Cortex of kidney (tissue), 1 donor: Measurements from ENCODE around the gene ANKRD33B.
A peak's percentile ranks its signal among the peaks of the same experiment; 100 is the strongest.
"Not testable (repeated sequence)": the region's sequence is repeated elsewhere in the genome, so short reads cannot be mapped to it uniquely, and the experiment has no call there.

Source experiments
- DNase-seq: peaks from one replicate; lab custom pipeline; 2025; lab: John Stamatoyannopoulos, UW

The ANKRD33B gene

DNA sequence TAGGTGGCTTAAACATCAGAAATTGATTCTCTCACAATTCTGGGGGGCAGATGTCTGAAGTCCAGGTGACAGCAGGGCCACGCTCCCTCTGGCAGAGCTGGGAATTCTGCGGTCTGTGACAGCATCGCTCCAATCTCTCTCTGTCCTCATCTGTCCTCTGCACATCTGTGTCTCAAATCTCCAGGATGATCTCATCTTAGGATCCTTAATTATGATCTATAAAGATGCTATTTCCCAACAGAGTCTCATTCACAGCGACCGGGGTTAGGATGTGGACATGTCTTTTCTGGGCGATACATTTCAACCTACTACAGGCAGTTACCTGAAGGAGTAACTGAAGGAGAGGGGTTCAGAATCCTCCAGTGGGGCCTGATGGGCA is 31.4 kb downstream of the ANKRD33B start:
- DNase-seq, result no peak

DNA sequence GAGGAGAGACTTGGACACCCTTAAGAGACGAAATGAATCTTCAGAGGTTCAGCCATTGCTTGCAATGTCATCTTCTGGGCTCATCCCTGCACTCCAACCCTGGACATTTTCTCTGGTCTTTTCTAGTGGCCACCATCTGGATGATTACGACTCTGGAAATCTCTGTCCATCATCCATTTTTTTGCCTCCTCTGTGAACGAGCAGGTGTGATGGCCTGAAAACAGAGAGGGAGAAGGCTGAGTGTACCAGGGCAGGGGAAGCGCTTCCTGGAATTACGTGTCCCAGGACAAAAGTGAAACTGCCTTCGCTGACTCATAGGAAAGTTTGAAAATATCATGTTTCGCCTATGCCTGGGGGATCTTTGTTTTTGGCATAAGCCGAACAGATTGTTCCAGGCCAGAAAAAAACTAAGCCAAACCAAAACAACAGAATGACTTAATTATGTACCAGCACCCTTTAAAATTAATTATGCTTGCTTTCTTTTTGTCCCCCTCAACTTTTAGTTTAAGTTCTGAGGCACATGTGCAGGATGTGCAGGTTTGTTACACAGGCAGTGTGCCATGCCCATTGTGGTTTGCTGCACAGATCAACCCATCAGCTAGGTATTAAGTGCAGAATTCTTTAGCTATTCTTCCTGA is 31.9 kb downstream of the ANKRD33B start:
- no peak for DNase-seq

DNA sequence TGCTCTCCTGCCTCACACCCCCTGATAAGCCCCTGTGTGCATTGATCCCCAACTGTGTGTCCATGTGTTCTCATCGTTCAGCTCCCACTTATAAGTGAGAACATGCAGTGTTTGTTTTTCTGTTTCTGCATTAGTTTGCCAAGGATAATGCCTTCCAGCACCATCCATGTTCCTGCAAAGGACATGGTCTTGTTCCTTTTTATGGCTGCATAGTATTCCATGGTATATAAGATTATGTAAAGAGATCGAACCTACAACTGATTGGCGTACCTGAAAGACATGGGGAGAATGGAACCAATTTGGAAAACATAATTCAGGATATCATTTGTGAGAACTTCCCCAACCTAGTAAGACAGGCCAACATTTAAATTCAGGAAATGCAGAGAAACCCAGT is 32.4 kb downstream of the ANKRD33B start:
- no peak for DNase-seq

DNA sequence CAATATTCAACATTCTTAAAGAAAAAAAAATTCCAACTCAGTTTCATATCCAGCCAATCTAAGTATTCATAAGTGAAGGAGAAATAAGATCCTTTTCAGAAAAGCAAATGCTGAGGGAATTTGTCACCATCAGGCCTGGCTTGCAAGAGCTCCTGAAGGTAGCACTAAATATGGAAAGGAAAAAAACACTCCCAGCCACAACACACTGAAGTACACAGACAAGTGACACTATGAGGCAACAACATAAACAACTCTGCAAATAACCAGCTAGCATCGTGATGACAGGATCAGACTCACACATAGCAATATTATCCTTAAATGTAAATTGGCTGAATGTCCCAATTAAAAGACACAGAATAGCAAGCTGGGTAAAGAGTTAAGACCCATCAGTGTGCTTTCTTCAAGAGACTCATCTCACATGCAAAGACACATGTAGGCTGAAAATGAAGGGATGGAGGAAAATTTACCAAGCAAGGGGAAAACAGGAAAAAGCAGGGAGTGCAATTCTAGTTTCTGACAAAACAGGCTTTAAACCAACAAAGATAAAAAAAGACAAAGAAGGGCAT is 33.1 kb downstream of the ANKRD33B start:
- DNase-seq, result no peak

DNA sequence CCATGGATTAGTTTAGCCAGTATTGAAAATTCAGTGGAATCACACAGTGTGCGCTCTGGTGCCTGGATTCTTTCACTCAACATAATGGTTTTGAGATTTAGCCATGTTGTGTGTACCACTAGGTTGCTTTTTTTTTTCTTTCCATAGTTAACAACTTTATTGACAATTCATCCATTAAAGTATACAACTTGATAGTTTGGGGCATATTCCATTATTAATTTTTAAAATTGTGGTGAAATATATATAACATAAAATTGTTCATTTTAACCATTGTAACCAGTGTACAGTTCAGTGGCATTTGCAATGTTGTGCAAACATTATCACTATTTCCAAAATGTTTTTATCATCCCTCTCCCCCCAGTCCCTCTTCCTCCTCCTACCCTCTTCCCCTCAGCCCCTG is 35.2 kb downstream of the ANKRD33B start:
- DNase-seq, result no peak

DNA sequence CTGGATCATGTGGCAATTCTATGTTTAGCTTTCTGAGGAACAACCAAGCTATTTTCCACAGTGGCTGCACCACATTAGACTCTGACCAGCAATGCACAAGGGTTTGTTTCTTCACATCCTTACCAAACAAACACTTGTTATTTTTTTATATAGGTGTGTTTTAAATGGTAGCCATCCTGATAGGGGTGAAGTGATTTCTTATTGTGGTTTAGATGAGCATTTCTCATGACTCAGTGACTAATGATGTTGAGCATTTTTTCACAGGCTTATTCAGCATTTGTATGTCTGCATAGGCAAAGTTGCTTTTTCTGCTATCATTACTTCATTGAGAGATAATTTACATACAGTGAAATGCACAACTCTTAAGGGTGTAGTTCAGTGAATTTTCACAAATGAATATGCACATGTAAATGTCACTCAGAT is 36.0 kb downstream of the ANKRD33B start:
- DNase-seq, result no peak

DNA sequence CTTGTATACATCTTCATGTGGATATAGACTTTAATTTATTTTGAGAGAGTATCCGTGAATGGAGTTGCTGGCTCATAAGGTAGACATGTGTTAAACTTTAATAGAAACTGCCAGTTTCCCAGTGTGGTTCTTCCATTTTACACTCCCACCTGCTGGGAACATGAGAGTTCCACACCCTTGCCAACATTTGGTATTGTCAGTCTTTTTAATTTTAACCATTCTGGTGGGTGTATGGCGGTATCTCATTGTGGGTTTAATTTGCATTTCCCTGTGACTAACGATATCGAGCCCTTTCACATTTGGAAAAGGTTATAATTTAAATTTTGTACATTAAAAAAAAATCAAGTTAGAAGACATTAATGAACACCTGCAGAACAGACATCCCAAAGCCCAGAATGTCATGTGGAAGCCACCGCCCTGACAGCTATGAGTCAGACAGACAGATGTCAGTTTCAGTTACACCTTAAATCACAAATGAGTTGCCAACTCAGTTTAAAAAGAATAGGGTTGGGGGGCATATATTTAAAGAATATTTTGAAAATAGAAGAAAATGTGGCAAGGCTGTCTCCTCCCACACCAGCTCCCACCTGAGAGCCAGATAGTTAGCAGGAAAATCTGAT is 36.9 kb downstream of the ANKRD33B start:
- DNase-seq, result no peak

DNA sequence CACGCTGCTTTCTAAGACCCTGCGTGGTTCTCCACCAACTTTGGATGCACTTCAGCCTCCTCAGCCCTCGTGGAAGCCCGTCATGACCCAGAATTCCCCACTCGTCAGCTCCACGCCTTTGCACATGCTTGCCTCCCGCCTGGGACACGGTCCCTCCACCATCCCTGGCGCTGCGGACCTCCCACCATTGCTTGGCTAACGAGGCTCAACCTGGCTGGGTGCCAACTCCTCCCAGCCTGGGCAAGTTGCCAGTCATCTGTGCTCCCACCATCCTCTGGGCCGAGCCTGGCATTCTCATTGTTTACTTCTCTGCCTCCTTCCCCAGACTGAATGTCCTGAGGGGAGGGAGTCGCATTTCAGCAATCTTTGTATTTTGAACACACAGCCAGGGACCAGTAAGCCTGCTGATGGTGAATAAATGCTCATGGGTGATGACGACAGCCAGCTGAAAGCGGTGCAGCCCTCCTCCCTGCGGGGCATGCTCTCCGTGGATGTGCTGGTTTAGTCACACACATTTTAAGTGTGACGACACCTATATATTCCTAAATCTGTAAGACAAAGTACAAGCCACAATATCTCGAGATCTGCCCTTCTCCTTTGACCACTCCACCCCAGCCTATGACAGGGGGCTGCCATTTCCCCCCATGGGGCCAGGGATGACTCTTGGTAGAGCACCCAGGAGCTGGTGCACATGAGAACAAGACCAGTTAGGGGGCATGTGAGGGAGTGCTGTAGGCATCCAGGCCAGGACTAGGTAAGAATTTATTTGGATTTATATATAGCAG is 37.6 kb downstream of the ANKRD33B start:
- DNase-seq, result peak; percentile 60

DNA sequence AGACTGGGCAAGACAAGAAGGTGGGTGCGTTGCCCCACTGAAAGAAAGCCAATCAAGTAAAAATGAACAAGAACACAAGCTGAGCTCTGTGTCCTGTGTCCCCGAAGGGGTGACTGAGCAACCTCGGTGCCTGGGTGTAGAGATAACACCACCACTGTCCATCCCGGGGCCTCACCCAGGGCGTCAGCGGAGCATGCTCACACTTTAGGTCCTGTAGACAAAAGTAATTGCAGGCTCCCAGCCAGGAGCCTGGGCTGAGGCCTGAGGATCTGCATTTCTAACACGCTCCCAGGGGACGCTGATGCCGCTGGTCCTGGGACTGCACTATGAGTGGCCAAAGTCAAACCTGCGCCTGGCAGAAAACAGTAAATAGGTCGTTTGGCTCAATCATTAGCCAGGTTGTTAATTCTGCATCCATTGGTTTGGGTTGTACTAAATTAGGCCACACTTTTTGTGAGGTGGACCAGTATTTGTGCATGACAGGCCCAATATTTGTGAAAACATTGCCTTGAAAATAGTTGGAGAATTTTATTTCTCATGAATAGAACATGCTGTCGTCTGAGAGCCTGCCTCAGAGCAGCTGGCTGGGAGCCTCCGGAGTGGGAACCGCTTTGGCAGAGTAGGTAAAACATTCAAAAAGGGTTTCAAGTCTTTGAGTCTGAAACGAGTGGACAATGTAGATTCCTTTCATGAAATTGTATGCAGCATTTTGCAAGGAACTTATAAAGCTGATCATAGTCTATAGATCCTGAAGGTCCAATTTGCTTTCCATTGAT is 38.3 kb downstream of the ANKRD33B start:
- no peak for DNase-seq

DNA sequence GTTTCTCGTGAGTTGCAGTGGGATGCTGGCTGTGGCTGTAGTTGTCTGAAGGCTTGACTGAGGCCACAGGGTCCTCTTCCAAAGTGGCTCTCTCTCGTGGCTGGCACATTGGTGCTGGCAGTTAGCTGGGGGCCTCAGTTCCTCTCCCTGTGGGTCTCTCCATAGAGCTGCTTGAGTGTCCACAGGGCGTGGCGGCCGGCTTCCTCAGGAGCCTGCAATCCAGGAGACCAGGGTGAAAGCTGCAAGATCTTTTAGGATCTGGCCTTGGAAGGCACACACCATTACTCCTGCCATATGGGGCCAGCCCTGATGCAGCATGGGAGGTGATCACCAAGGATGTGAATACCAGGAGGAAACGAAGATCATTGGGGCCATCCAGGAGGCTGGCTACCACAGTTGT is 41.1 kb downstream of the ANKRD33B start:
- DNase-seq, result no peak

DNA sequence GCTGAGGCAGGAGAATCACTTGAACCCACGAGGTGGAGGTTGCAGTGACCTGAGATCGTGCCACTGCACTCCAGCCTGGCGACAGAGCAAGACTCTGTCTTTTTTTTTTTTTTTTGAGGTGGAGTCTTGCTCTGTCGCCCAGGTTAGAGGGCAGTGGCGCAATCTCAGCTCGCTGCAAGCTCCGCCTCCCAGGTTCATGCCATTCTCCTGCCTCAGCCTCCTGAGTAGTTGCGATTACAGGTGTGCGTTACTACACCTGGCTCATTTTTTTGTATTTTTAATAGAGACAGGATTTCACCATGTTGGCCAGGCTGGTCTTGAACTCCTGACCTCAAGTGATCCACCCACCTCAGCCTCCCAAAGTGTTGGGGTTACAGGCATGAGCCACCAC is 42.8 kb downstream of the ANKRD33B start:
- DNase-seq, result not testable (repeated sequence)

DNA sequence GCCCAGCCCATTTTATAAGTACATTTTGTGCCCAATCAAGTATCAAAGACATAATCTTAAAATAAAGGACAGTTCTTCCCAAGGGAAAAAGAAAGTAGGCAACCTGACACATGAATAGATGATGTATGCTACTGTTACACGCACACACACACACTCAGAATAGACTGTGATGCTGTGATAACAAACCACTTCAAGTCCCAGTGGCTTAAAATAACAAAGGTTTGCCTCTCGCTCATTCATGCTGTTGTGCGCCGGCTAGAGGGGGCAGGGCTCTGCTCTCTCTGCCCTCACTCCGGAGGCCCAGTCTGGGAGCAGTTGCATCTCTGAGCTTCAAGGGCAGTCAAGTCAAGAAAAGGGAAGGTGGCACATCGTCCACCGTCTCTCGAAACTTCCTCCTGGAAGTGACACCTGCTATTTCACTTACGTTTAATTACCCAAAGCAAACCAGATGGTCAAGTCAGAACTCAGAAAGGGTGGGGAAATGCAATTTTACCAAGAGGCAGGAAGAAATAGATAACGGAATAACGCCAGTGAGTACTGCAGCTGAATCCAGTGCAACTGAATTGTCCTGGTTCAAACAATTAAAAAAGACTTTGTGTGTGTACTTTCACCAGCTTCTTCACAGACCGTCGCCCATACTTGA is 43.3 kb downstream of the ANKRD33B start:
- no peak for DNase-seq

DNA sequence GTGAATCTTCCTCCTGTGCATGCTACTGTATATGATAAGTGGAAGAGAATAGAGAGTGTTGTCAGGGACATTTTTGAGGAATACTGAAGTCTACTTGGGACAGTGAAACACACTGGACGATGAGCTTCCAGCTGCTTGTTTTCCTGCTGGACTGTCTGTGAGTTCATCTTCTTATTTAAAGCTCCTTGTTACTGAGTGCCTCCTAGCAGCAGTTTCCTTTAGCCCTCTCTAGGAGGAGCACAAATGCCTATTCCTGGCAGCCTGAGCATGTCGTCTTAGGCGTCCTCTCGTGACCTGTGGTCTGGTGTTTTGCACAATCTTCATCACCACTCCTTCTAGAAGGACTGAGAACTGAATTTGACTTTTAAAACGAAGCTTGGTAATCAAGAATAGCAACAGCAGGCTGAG is 43.8 kb downstream of the ANKRD33B start:
- DNase-seq, result no peak

DNA sequence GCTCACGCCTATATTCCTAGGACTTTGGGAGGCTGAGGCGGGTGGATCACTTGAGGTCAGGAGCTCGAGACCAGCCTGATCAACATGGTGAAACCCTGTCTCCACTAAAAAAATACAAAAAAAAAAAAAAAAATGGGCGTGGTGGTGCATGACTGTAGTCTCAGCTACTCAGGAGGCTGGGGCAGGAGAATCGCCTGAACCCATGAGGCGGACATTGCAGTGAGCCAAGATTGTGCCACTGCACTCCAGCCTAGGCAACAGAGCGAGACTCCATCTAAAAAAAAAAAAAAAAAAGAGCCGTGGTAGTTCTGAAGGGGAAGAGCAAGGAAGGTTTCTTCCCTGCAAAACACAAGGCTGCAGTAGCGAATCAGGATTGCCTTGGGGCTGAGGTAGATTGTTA is 44.2 kb downstream of the ANKRD33B start:
- not testable (repeated sequence) for DNase-seq

DNA sequence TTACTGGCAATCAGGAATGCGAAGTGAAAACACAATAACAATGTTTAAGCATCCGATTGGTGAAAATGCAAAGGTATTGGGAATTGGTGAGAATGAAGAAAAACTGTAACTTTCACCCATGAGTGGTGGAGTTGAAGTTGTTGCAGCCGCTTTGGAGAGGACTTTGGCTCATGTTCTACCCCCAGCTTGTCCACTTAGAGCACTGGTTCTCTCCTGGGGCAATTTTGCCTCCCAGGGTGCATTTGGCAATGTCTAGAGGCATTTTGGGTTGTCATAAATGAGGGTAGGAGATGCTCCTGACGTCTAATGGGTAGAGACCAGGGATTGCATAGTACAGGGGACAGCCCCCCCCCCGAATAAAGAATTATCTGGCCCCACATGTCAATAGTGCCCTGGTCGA is 46.2 kb downstream of the ANKRD33B start:
- no peak for DNase-seq

DNA sequence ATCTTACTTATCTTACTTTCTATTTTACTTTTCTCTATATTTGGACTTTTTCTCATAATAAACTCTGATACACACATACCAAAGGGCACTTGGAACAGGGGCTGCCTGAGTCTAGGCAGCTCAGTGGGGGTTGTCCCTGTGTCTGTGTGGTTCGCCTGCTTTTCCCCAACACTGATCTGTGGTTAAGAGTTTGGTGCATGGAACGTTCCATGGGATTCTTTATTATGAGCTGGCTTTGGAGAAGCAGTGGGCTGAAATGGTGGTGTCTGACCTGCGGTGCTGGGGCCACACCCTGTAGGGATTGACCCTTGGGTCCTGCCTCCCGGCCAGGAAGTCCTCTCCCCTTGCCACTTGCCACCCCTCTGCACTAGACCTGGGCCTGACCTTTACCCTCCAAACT is 47.4 kb downstream of the ANKRD33B start:
- DNase-seq, result no peak

DNA sequence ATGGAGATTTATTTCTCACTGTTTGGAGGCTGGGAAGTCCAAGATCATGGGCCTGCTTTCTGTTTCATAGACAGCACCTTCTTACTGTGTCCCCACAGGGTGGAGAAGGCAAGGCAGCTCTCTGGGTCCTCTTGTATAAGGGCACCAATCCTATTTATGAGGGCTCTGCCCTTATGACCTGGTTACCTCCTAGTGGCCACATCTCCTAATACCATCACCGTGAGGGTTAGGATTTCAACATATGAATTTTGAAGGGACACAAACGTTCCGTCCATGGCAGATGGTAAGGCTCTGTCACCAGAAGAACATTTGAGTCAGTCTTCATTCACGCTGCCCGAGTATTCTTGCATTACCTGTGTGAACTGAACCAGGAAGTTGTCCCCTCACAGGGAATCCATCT is 48.4 kb downstream of the ANKRD33B start:
- no peak for DNase-seq

DNA sequence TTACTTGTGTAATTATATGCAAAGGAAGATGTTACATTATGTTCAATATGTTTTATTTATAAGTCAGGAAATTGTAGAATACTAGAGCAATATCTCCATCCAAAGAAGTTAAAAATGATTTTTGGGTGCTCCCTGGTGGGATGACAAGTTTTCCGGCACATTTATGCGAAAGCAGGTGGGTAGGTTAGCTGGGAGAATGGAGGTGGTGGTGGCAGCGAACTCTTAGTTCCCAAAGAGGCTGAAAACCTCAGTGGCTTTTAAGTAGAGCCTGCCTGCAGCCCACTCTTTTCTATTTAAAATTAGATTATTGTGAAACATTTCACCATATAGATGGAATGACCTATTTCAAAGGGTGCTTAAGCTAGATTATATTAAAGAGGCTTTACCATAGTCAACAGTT is 51.8 kb downstream of the ANKRD33B start:
- no peak for DNase-seq

DNA sequence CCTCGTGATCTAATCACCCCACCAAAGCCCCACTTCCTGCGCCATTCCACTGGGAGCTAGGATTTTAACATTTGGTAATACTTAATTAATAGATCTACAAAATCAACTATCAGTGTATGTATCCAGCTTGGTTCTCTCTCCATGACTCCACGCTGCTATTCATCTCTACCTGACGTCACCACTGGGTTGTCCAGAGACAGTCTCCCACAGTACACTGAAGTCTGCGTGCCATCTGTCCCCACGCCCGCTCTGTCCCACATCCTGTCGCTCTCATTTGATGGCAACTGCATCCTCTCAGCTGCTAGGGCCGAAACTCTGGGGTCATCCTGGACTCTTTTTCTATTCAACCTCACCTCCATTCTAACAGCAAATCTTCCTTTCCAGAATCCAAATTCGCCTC is 53.2 kb downstream of the ANKRD33B start:
- DNase-seq, result no peak

DNA sequence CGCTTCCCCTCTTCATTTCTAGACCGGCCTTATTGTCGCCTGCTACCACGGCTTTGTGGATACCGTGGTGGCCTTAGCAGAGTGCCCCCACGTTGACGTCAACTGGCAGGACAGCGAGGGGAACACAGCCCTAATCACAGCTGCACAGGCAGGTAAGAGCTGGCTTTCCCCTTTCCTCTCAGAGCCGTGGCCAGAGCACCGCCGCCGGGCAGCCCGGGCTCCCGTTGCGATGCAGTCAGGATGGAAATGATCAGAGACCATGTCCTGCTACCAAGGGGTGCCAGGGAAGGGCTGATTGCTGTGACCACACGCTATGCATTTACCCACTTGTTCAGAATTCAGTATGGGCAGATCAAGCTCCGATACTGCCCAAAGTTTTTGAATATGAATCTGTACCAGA is 54.4 kb downstream of the ANKRD33B start:
- DNase-seq, result no peak

DNA sequence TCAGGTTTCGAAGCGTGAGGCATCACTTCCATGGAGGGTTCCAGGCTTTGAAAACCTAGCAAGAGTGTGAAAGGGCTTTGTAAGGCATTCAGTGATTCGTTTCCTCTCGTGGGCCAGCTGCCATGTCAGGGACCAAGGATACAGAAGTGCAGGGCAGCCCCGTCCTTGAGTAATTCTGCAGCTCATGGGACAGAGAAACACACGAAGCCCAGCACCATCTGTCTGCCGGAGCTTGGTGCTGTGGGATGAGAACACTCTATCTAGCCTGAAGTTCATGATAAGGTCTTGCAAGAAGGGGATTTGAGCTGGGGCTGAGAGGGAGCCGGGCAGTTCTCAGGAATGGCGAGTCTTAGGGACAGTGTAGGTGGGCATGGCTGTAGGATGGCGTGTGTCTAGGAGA is 55.8 kb downstream of the ANKRD33B start:
- DNase-seq, result no peak

DNA sequence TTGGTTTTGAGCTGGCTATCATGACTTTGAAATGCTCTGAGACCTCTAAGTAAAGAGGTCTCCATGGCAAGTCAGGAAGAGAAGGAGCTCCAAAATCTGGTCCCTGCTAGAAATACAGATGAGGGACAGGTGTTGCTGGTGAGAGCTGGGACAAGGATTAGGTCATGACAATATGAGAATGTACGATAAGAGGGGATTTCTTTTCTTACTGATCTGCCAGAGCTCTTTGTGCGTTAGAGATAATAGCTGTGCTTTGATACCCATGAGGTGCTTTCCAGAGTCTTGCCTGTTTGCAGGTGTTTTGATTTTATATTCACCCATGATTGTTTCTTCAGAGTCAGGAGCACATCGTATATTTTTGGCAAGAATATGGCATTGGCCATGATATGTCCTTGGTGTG is 56.5 kb downstream of the ANKRD33B start:
- DNase-seq, result no peak
